Loucy (cell line): ENCODE measurements around the gene PPM1F.

Experiments used
- H2AFZ ChIP-seq: fragments of 200-600 bp; sonication (generic); 2 replicates; pipeline ENCODE4 v1.6.0; 2016; ENCODE audit warnings: antibody characterized with exemption, mild to moderate bottlenecking, low read length, moderate library complexity
- H3F3A ChIP-seq: fragments of 200-600 bp; 2 replicates; pipeline ENCODE4 v1.6.0; 2016; ENCODE audit warnings: antibody characterized with exemption, low read depth, mild to moderate bottlenecking
- H3K27me3 ChIP-seq: fragments of 200-600 bp; sonication (generic); 2 replicates; pipeline ENCODE4 v1.6.1; 2014; ENCODE audit warnings: low read length, mild to moderate bottlenecking; ENCODE audit not compliant: insufficient read depth, poor library complexity, severe bottlenecking
- H3K36me3 ChIP-seq: fragments of 200-600 bp; sonication (generic); 2 replicates; pipeline ENCODE4 v1.6.1; 2016; ENCODE audit warnings: low read length; ENCODE audit not compliant: insufficient read depth
- H3K4me1 ChIP-seq: fragments of 200-600 bp; sonication (generic); 2 replicates; pipeline ENCODE4 v1.5.1; 2014; ENCODE audit warnings: low read length, mild to moderate bottlenecking; ENCODE audit not compliant: insufficient read depth, poor library complexity, severe bottlenecking
- H3K4me2 ChIP-seq: fragments of 200-600 bp; sonication (generic); 2 replicates; pipeline ENCODE4 v1.6.0; 2014; ENCODE audit warnings: antibody characterized with exemption, low read length, low read depth, mild to moderate bottlenecking; ENCODE audit not compliant: poor library complexity, severe bottlenecking
- H3K4me3 ChIP-seq: fragments of 200-600 bp; sonication (generic); 2 replicates; pipeline ENCODE4 v1.5.1; 2014; ENCODE audit warnings: low read length, mild to moderate bottlenecking, mixed read lengths; ENCODE audit not compliant: poor library complexity, severe bottlenecking
- H3K79me2 ChIP-seq: fragments of 200-600 bp; sonication (generic); 2 replicates; pipeline ENCODE4 v1.6.1; 2014; ENCODE audit warnings: low read length; ENCODE audit not compliant: insufficient read depth
- H3K9ac ChIP-seq: fragments of 200-600 bp; sonication (generic); 2 replicates; pipeline ENCODE4 v1.6.0; 2014; ENCODE audit warnings: mild to moderate bottlenecking, low read depth, low read length, moderate library complexity; ENCODE audit not compliant: poor library complexity, severe bottlenecking
- H3K9me2 ChIP-seq: fragments of 200-600 bp; sonication (generic); replicated peaks from 2 replicates; pipeline ENCODE4 v1.6.1; 2016; ENCODE audit warnings: low read depth, low read length, mixed read lengths
- H3K9me3 ChIP-seq: fragments of 200-600 bp; sonication (generic); 2 replicates; pipeline ENCODE4 v1.6.1; 2014; ENCODE audit warnings: mild to moderate bottlenecking, antibody characterized with exemption, low read length, low read depth; ENCODE audit not compliant: insufficient read depth
- H4K20me1 ChIP-seq: fragments of 200-600 bp; sonication (generic); 2 replicates; pipeline ENCODE4 v1.6.0; 2014; ENCODE audit warnings: antibody characterized with exemption, low read length, mild to moderate bottlenecking; ENCODE audit not compliant: insufficient read depth, poor library complexity, severe bottlenecking
- EZH2phosphoT487 ChIP-seq: fragments of 200-600 bp; IDR thresholded peaks from 2 replicates; pipeline ENCODE4 v1.6.1; 2018; ENCODE audit warnings: antibody characterized with exemption, mild to moderate bottlenecking, moderate library complexity, borderline replicate concordance
- TF ChIP-seq, protein P1 (sequence below): fragments of 200-600 bp; sonication (generic); conservative IDR thresholded peaks from 2 replicates; pipeline ENCODE4 v1.5.1; 2014; ENCODE audit warnings: mild to moderate bottlenecking, antibody characterized with exemption, low read length

Gene PPM1F

GRCh38 chr22:21936151-21936775, 16.4 kb downstream of the PPM1F start:
- Histone ChIP-seq H3F3A (peaks cover 2% of the 10 kb centered on the region; the same call in 1 of the 2 replicates), H3K4me3 (no peak overlapping the region), H3K9me2 (no peaks in the 10 kb centered on the region), H3K4me1 (peaks cover 40% of the 10 kb centered on the region), H3K9me3 (no peaks in the 10 kb centered on the region), H3K36me3 (peaks cover 22% of the 10 kb centered on the region; the same call in 1 of the 2 replicates), H3K4me2 (no peak overlapping the region), H3K27me3 (no peaks in the 10 kb centered on the region), H3K9ac (no peak overlapping the region), H2AFZ (no peak overlapping the region), H3K79me2 (peaks cover 26% of the 10 kb centered on the region), H4K20me1 (no peaks in the 10 kb centered on the region)
- no peak for TF ChIP-seq EZH2phosphoT487
- TF ChIP-seq, protein P1, sequence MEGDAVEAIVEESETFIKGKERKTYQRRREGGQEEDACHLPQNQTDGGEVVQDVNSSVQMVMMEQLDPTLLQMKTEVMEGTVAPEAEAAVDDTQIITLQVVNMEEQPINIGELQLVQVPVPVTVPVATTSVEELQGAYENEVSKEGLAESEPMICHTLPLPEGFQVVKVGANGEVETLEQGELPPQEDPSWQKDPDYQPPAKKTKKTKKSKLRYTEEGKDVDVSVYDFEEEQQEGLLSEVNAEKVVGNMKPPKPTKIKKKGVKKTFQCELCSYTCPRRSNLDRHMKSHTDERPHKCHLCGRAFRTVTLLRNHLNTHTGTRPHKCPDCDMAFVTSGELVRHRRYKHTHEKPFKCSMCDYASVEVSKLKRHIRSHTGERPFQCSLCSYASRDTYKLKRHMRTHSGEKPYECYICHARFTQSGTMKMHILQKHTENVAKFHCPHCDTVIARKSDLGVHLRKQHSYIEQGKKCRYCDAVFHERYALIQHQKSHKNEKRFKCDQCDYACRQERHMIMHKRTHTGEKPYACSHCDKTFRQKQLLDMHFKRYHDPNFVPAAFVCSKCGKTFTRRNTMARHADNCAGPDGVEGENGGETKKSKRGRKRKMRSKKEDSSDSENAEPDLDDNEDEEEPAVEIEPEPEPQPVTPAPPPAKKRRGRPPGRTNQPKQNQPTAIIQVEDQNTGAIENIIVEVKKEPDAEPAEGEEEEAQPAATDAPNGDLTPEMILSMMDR = no peak

DNA sequence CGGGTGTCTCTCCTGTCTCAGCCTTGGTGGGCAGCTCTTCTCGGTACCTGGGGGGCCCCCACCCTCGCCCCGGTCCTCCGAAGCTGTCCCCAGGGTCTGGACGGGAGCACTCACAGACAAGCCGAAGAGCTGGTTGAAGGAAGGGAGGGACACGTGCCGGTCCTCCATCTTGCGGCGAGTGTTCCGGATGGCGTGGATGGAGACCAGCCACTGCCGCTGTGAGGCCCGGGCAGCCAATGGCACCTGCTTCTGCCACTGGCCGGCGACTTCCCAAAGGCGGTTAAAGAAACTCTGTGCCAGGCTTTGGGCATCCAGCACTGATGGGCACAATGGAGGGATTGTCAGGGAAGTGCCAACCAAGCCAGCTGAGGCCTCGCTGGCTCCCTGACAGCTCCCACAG, 18.7 kb downstream of the PPM1F start:
- Histone ChIP-seq H3K9me2 (no peaks in the 10 kb centered on the region), H3K4me2 (no peak overlapping the region), H3F3A (0 out of 2 replicates have a peak, but pooled peaks cover 1% of the 10 kb centered on the region), H3K36me3 (peaks cover 43% of the 10 kb centered on the region; the same call in 1 of the 2 replicates), H3K9me3 (no peaks in the 10 kb centered on the region), H3K9ac (no peak overlapping the region), H3K79me2 (peaks cover 11% of the 10 kb centered on the region), H3K4me3 (no peak overlapping the region), H2AFZ (no peak overlapping the region), H4K20me1 (no peaks in the 10 kb centered on the region), H3K4me1 (peaks cover 28% of the 10 kb centered on the region), H3K27me3 (no peaks in the 10 kb centered on the region)
- TF ChIP-seq, protein P1 = no peak
- TF ChIP-seq EZH2phosphoT487 = no peak

DNA sequence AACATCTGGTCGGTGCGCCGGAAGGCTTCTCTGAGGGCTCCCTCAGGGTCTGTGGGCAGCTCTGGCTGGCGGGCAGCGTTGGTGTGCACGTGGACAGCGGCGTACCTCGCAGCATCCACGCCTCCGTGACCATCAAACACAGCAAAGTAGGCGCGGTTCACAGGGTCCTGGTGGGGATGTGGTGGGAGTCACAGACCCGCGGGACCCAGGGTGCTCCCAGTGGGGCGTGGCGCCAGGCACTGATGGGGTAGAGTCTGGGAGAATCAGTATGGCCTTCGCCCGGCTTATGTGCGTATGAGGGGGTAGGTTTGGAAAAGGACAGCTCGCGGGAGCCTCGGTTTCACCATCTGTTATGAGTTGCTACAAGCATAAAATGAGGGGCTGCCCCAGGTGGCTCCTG, 19.2 kb downstream of the PPM1F start:
- H2AFZ ChIP-seq = no peak overlapping the region
- H3F3A ChIP-seq = 0 out of 2 replicates have a peak, but pooled peaks cover 2% of the 10 kb centered on the region
- H3K4me2 ChIP-seq = no peak overlapping the region
- no peaks in the 10 kb centered on the region for H3K9me3 ChIP-seq
- H3K79me2 ChIP-seq = peaks cover 8% of the 10 kb centered on the region; the same call in 1 of the 2 replicates
- H3K4me3 ChIP-seq = no peak overlapping the region
- no peaks in the 10 kb centered on the region for H3K9me2 ChIP-seq
- peaks cover 29% of the 10 kb centered on the region for H3K4me1 ChIP-seq
- no peaks in the 10 kb centered on the region for H3K27me3 ChIP-seq
- TF ChIP-seq EZH2phosphoT487 = no peak
- TF ChIP-seq, protein P1 = no peak
- H3K9ac ChIP-seq = no peak overlapping the region
- no peaks in the 10 kb centered on the region for H4K20me1 ChIP-seq
- H3K36me3 ChIP-seq = peaks cover 43% of the 10 kb centered on the region; the same call in 1 of the 2 replicates
